WERI-Rb-1 (cell line): ENCODE measurements around the gene ACIN1.

Experiments used
- DNase-seq: peaks from one replicate; pipeline ENCODE4 v3.0.0-alpha.2; 2020
- H3K27ac ChIP-seq: fragments of 250-450 bp; sonication (Bioruptor Pico); 2 replicates; pipeline ENCODE4 v1.5.1; 2020; ENCODE audit warnings: mild to moderate bottlenecking, moderate library complexity
- H3K27me3 ChIP-seq: fragments of 250-450 bp; sonication (Bioruptor Pico); 2 replicates; pipeline ENCODE4 v1.5.1; 2021; ENCODE audit warnings: mild to moderate bottlenecking, low read depth, moderate library complexity; ENCODE audit not compliant: insufficient read depth, severe bottlenecking
- H3K36me3 ChIP-seq: fragments of 250-450 bp; sonication (Bioruptor Pico); 2 replicates; pipeline ENCODE4 v1.5.1; 2020; ENCODE audit warnings: mild to moderate bottlenecking, moderate library complexity
- H3K4me3 ChIP-seq: 2 replicates; pipeline ENCODE4 v1.5.1; 2011; ENCODE audit warnings: low read depth, mild to moderate bottlenecking, control low read depth, low read length
- H3K9me3 ChIP-seq: fragments of 250-450 bp; sonication (Bioruptor Pico); 2 replicates; pipeline ENCODE4 v1.5.1; 2021; ENCODE audit warnings: mild to moderate bottlenecking, moderate library complexity; ENCODE audit not compliant: severe bottlenecking
- CTCF ChIP-seq: IDR thresholded peaks from 2 replicates; pipeline ENCODE4 v1.5.1; 2011; ENCODE audit warnings: low read depth, mild to moderate bottlenecking, control low read depth, inconsistent platforms, low read length

The ACIN1 gene

GRCh38 chr14:23090254-23090636 is 4.7 kb downstream of the ACIN1 start:
- no peak for TF ChIP-seq CTCF
- Histone ChIP-seq H3K9me3 (no peaks in the 10 kb centered on the region), H3K36me3 (peaks cover 75% of the 10 kb centered on the region)

GRCh38 chr14:23089498-23090253 is 5.3 kb downstream of the ACIN1 start:
- no peaks in the 10 kb centered on the region for H3K27me3 ChIP-seq
- H3K4me3 ChIP-seq = no peak overlapping the region
- TF ChIP-seq CTCF = no peak
- peaks cover 78% of the 10 kb centered on the region for H3K36me3 ChIP-seq
- no peak overlapping the region for H3K27ac ChIP-seq
- H3K9me3 ChIP-seq = no peaks in the 10 kb centered on the region
- DNase-seq = no peak

More at GRCh38 chr14:23090254-23090636, 4.7 kb downstream of the ACIN1 start:
- Histone ChIP-seq H3K27me3 (no peaks in the 10 kb centered on the region), H3K27ac (no peak overlapping the region), H3K4me3 (no peak overlapping the region)
- no peak for DNase-seq

- H3K27ac ChIP-seq = no peak overlapping the region
- H3K36me3 ChIP-seq = peaks cover 85% of the 10 kb centered on the region
Observed at GRCh38 chr14:23086565-23086964, 8.4 kb downstream of the ACIN1 start.

GRCh38 chr14:23085458-23085857 is 9.5 kb downstream of the ACIN1 start:
- no peak for TF ChIP-seq CTCF
- Histone ChIP-seq H3K36me3 (peaks cover 87% of the 10 kb centered on the region), H3K27me3 (no peaks in the 10 kb centered on the region)

More at GRCh38 chr14:23086565-23086964, 8.4 kb downstream of the ACIN1 start:
- TF ChIP-seq CTCF = no peak
- no peak for DNase-seq
- Histone ChIP-seq H3K27me3 (no peaks in the 10 kb centered on the region), H3K4me3 (no peak overlapping the region), H3K9me3 (no peaks in the 10 kb centered on the region)

GRCh38 chr14:23080474-23080873 is 14.5 kb downstream of the ACIN1 start:
- Histone ChIP-seq H3K4me3 (no peak overlapping the region), H3K9me3 (no peaks in the 10 kb centered on the region), H3K36me3 (peaks cover 97% of the 10 kb centered on the region), H3K27ac (no peak overlapping the region), H3K27me3 (no peaks in the 10 kb centered on the region)
- TF ChIP-seq CTCF = no peak
- DNase-seq = no peak

More at GRCh38 chr14:23085458-23085857, 9.5 kb downstream of the ACIN1 start:
- DNase-seq = no peak
- Histone ChIP-seq H3K27ac (no peak overlapping the region), H3K9me3 (no peaks in the 10 kb centered on the region), H3K4me3 (no peak overlapping the region)

GRCh38 chr14:23079716-23080115 is 15.2 kb downstream of the ACIN1 start:
- no peak for TF ChIP-seq CTCF
- Histone ChIP-seq H3K27me3 (no peaks in the 10 kb centered on the region), H3K27ac (no peak overlapping the region), H3K9me3 (no peaks in the 10 kb centered on the region), H3K4me3 (no peak overlapping the region), H3K36me3 (peaks cover 93% of the 10 kb centered on the region)
- DNase-seq = no peak
